Nephron progenitor cell (in vitro differentiated cells): Measurements from ENCODE around the gene RASGRF1.

Experiments used
- DNase-seq: peaks from one replicate; pipeline ENCODE4 v3.0.0; 2021
- H3K27ac Mint-ChIP-seq: 2 replicates; pipeline ENCODE4 v1.8.0; 2021; ENCODE audit warnings: mild to moderate bottlenecking, moderate library complexity, mixed read lengths
- H3K27me3 Mint-ChIP-seq: 2 replicates; pipeline ENCODE4 v1.8.0; 2021; ENCODE audit warnings: mild to moderate bottlenecking, low read depth, mixed read lengths; ENCODE audit not compliant: poor library complexity
- H3K36me3 Mint-ChIP-seq: 2 replicates; pipeline ENCODE4 v1.8.0; 2021; ENCODE audit warnings: low read depth, mixed read lengths
- H3K4me1 Mint-ChIP-seq: 2 replicates; pipeline ENCODE4 v1.8.0; 2021; ENCODE audit warnings: mixed read lengths
- H3K4me3 Mint-ChIP-seq: 2 replicates; pipeline ENCODE4 v1.8.0; 2021; ENCODE audit warnings: mild to moderate bottlenecking, moderate library complexity, mixed read lengths
- H3K9me3 Mint-ChIP-seq: 2 replicates; pipeline ENCODE4 v1.8.0; 2021; ENCODE audit warnings: mild to moderate bottlenecking, moderate library complexity, mixed read lengths
- CTCF ChIP-seq: fragments of 200-600 bp; sonication (generic); IDR thresholded peaks from 2 replicates; pipeline ENCODE4 v1.5.0; 2021; ENCODE audit warnings: antibody characterized with exemption

Gene RASGRF1

GRCh38 chr15:79007066-79007465 lies 83.5 kb downstream of the RASGRF1 start:
- TF ChIP-seq CTCF: peak; percentile 65
- peak; percentile 72 for DNase-seq
- H3K9me3 Mint-ChIP-seq: no peaks in the 10 kb centered on the region
- H3K4me3 Mint-ChIP-seq: no peak overlapping the region
- H3K4me1 Mint-ChIP-seq: peaks cover 24% of the 10 kb centered on the region
- H3K27me3 Mint-ChIP-seq: peaks cover 18% of the 10 kb centered on the region
- no peaks in the 10 kb centered on the region for H3K36me3 Mint-ChIP-seq
- no peak overlapping the region for H3K27ac Mint-ChIP-seq

GRCh38 chr15:79006071-79006470 lies 84.5 kb downstream of the RASGRF1 start:
- peaks cover 24% of the 10 kb centered on the region for H3K4me1 Mint-ChIP-seq
- no peak overlapping the region for H3K27ac Mint-ChIP-seq
- DNase-seq: no peak
- H3K4me3 Mint-ChIP-seq: no peak overlapping the region
- no peaks in the 10 kb centered on the region for H3K36me3 Mint-ChIP-seq
- peaks cover 19% of the 10 kb centered on the region for H3K27me3 Mint-ChIP-seq
- no peaks in the 10 kb centered on the region for H3K9me3 Mint-ChIP-seq
- no peak for TF ChIP-seq CTCF

GRCh38 chr15:79004336-79004735 lies 86.2 kb downstream of the RASGRF1 start:
- Mint-ChIP-seq H3K9me3 (no peaks in the 10 kb centered on the region), H3K4me3 (no peak overlapping the region), H3K27ac (no peak overlapping the region), H3K36me3 (no peaks in the 10 kb centered on the region), H3K27me3 (peaks cover 17% of the 10 kb centered on the region), H3K4me1 (peaks cover 24% of the 10 kb centered on the region)
- DNase-seq: no peak
- no peak for TF ChIP-seq CTCF

GRCh38 chr15:79003896-79004295 lies 86.7 kb downstream of the RASGRF1 start:
- Mint-ChIP-seq H3K4me3 (no peak overlapping the region), H3K4me1 (peaks cover 20% of the 10 kb centered on the region), H3K36me3 (no peaks in the 10 kb centered on the region), H3K9me3 (no peaks in the 10 kb centered on the region), H3K27ac (no peak overlapping the region), H3K27me3 (peaks cover 19% of the 10 kb centered on the region)
- no peak for TF ChIP-seq CTCF
- no peak for DNase-seq

- TF ChIP-seq CTCF: no peak
- DNase-seq: no peak
- peaks cover 14% of the 10 kb centered on the region for H3K4me1 Mint-ChIP-seq
- H3K27me3 Mint-ChIP-seq: peaks cover 19% of the 10 kb centered on the region
- H3K9me3 Mint-ChIP-seq: no peaks in the 10 kb centered on the region
- no peak overlapping the region for H3K4me3 Mint-ChIP-seq
- no peaks in the 10 kb centered on the region for H3K36me3 Mint-ChIP-seq
- H3K27ac Mint-ChIP-seq: no peak overlapping the region
These were observed 87.3 kb downstream of the RASGRF1 start for GRCh38 chr15:79003301-79003700.

GRCh38 chr15:79002581-79002980 lies 88.0 kb downstream of the RASGRF1 start:
- H3K4me1 Mint-ChIP-seq: peaks cover 12% of the 10 kb centered on the region
- H3K27ac Mint-ChIP-seq: no peak overlapping the region
- H3K36me3 Mint-ChIP-seq: no peaks in the 10 kb centered on the region
- H3K4me3 Mint-ChIP-seq: no peak overlapping the region
- TF ChIP-seq CTCF: no peak
- H3K9me3 Mint-ChIP-seq: no peaks in the 10 kb centered on the region
- H3K27me3 Mint-ChIP-seq: peaks cover 19% of the 10 kb centered on the region
- no peak for DNase-seq
